ENCODE measurements around the gene SEL1L. TPM values are rescaled to one million over a fixed set of nuclear protein-coding genes. Genes with fewer than 3 reads are reported as not detected.

The SEL1L gene
- total and polyA plus RNA-seq, 2 experiments from 2014 or later, result 20.6 to 22.6 TPM

DNA sequence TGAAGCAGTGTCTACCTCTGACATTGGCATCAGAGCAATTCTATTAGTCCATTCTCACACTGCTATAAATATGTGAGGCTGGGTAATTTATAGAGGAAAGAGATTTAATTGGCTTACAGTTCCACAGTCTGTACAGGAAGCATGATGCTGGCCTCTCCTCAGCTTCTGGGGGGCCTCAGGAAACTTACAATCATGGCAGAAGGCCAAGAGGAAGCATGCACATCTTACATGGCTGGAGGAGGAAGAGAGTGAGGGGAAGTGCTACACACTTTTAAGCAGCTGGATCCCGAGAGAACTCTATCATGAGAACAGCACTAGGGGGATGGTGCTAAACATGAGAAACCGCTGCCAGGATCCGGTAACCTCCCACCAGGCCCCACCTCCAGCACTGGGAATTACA, 25.7 kb upstream of the SEL1L start:
- H4K20me1 ChIP-seq (replicated peaks; ENCODE audit: insufficient read depth), result no peaks in the 10 kb centered on the region
- Mint-ChIP-seq H3K4me1 (peaks cover 22% of the 10 kb centered on the region), H3K4me3 (no peak overlapping the region), H3K27me3 (ENCODE audit: insufficient read depth, low read depth, poor library complexity) (peaks cover 3% of the 10 kb centered on the region), H3K36me3 (ENCODE audit: low read depth) (no peaks in the 10 kb centered on the region), H3K27ac (no peak overlapping the region), H3K9me3 (peaks cover 4% of the 10 kb centered on the region)
- H3F3A ChIP-seq (replicated peaks; ENCODE audit: low read depth), result no peaks in the 10 kb centered on the region
- no peak overlapping the region for H3K4me2 ChIP-seq
- H3K9me2 ChIP-seq (ENCODE audit: insufficient read depth), result no peaks in the 10 kb centered on the region
- TF ChIP-seq NANOG (IDR thresholded peaks at IDR 0.05; ENCODE audit: borderline replicate concordance) (no peak), EZH2 (IDR thresholded peaks at IDR 0.05; ENCODE audit: low read depth, unreplicated experiment) (no peak), STAT1 (IDR thresholded peaks at IDR 0.05; ENCODE audit: unreplicated experiment) (no peak), EZH2phosphoT487 (IDR thresholded peaks at IDR 0.05; ENCODE audit: unreplicated experiment) (no peak), ZNF331 (CRISPR knock-in tag; IDR thresholded peaks at IDR 0.05; ENCODE audit: low read depth) (no peak), JUNB (IDR thresholded peaks at IDR 0.05; ENCODE audit: unreplicated experiment) (no peak), CREB1 (CRISPR knock-in tag; IDR thresholded peaks at IDR 0.05; ENCODE audit: low read depth) (no peak), POLR2AphosphoS5 (IDR thresholded peaks at IDR 0.05; ENCODE audit: low read depth) (no peak), ZNF114 (CRISPR knock-in tag; IDR thresholded peaks at IDR 0.05) (no peak)
- TF ChIP-seq, protein P1, sequence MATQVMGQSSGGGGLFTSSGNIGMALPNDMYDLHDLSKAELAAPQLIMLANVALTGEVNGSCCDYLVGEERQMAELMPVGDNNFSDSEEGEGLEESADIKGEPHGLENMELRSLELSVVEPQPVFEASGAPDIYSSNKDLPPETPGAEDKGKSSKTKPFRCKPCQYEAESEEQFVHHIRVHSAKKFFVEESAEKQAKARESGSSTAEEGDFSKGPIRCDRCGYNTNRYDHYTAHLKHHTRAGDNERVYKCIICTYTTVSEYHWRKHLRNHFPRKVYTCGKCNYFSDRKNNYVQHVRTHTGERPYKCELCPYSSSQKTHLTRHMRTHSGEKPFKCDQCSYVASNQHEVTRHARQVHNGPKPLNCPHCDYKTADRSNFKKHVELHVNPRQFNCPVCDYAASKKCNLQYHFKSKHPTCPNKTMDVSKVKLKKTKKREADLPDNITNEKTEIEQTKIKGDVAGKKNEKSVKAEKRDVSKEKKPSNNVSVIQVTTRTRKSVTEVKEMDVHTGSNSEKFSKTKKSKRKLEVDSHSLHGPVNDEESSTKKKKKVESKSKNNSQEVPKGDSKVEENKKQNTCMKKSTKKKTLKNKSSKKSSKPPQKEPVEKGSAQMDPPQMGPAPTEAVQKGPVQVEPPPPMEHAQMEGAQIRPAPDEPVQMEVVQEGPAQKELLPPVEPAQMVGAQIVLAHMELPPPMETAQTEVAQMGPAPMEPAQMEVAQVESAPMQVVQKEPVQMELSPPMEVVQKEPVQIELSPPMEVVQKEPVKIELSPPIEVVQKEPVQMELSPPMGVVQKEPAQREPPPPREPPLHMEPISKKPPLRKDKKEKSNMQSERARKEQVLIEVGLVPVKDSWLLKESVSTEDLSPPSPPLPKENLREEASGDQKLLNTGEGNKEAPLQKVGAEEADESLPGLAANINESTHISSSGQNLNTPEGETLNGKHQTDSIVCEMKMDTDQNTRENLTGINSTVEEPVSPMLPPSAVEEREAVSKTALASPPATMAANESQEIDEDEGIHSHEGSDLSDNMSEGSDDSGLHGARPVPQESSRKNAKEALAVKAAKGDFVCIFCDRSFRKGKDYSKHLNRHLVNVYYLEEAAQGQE (IDR thresholded peaks at IDR 0.05; ENCODE audit: unreplicated experiment), result no peak
- TF ChIP-seq, protein P2, sequence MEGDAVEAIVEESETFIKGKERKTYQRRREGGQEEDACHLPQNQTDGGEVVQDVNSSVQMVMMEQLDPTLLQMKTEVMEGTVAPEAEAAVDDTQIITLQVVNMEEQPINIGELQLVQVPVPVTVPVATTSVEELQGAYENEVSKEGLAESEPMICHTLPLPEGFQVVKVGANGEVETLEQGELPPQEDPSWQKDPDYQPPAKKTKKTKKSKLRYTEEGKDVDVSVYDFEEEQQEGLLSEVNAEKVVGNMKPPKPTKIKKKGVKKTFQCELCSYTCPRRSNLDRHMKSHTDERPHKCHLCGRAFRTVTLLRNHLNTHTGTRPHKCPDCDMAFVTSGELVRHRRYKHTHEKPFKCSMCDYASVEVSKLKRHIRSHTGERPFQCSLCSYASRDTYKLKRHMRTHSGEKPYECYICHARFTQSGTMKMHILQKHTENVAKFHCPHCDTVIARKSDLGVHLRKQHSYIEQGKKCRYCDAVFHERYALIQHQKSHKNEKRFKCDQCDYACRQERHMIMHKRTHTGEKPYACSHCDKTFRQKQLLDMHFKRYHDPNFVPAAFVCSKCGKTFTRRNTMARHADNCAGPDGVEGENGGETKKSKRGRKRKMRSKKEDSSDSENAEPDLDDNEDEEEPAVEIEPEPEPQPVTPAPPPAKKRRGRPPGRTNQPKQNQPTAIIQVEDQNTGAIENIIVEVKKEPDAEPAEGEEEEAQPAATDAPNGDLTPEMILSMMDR (conservative IDR thresholded peaks at IDR 0.05; ENCODE audit: low read depth in 2 of 2), result no peak
- no peaks in the 10 kb centered on the region for H3K27me3 ChIP-seq (ENCODE audit: insufficient read depth)
- H3K4me1 ChIP-seq (ENCODE audit: insufficient read depth), result peaks cover 26% of the 10 kb centered on the region
- ATAC-seq (no peak), DNase-seq (ENCODE audit: low spot score) (no peak)
- peak overlapping the region; percentile 30; the same call in 1 of the 2 replicates for H2AFZ ChIP-seq
- H3K79me2 ChIP-seq (replicated peaks; ENCODE audit: insufficient read depth), result no peaks in the 10 kb centered on the region
- H3K36me3 ChIP-seq (ENCODE audit: insufficient read depth), result no peaks in the 10 kb centered on the region
- no peak overlapping the region for H3K27ac ChIP-seq (ENCODE audit: low read depth)
- no peak overlapping the region for H3K4me3 ChIP-seq

DNA sequence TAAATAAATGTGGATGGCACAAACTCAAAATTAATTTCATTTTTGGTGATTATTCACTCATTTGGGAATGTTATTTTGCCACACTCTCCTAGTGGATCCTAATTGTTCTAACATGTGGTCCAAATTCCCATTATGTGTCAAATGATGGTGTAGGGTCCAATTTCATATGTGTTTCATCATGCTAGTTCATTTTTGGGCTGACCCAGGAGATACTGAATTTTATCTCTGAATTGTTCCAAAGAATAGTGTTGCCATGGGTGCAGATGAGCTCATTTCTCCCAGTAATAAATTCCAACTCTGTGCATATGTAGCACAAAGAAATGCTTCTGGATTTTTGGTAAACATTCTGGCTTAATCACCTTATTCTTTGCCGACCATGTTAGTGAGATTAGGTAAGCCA, 23.5 kb upstream of the SEL1L start:
- Histone ChIP-seq H3K9me2 (ENCODE audit: insufficient read depth) (no peaks in the 10 kb centered on the region), H3K4me3 (no peak overlapping the region), H2AFZ (no peak overlapping the region), H3K27me3 (ENCODE audit: insufficient read depth) (no peaks in the 10 kb centered on the region), H3K27ac (ENCODE audit: low read depth) (no peak overlapping the region), H3K4me1 (ENCODE audit: insufficient read depth) (peaks cover 13% of the 10 kb centered on the region), H3F3A (replicated peaks; ENCODE audit: low read depth) (no peaks in the 10 kb centered on the region), H4K20me1 (replicated peaks; ENCODE audit: insufficient read depth) (no peaks in the 10 kb centered on the region), H3K4me2 (no peak overlapping the region), H3K36me3 (ENCODE audit: insufficient read depth) (no peaks in the 10 kb centered on the region), H3K79me2 (replicated peaks; ENCODE audit: insufficient read depth) (no peaks in the 10 kb centered on the region)
- Mint-ChIP-seq H3K9me3 (peaks cover 4% of the 10 kb centered on the region), H3K27me3 (ENCODE audit: insufficient read depth, low read depth, poor library complexity) (peaks cover 3% of the 10 kb centered on the region), H3K27ac (no peak overlapping the region), H3K4me3 (no peak overlapping the region), H3K4me1 (peaks cover 11% of the 10 kb centered on the region), H3K36me3 (ENCODE audit: low read depth) (no peaks in the 10 kb centered on the region)
- ATAC-seq (no peak), DNase-seq (ENCODE audit: low spot score) (no peak)
- TF ChIP-seq ZNF331 (CRISPR knock-in tag; IDR thresholded peaks at IDR 0.05; ENCODE audit: low read depth) (no peak), EZH2 (IDR thresholded peaks at IDR 0.05; ENCODE audit: low read depth, unreplicated experiment) (no peak)
- TF ChIP-seq, protein P3, sequence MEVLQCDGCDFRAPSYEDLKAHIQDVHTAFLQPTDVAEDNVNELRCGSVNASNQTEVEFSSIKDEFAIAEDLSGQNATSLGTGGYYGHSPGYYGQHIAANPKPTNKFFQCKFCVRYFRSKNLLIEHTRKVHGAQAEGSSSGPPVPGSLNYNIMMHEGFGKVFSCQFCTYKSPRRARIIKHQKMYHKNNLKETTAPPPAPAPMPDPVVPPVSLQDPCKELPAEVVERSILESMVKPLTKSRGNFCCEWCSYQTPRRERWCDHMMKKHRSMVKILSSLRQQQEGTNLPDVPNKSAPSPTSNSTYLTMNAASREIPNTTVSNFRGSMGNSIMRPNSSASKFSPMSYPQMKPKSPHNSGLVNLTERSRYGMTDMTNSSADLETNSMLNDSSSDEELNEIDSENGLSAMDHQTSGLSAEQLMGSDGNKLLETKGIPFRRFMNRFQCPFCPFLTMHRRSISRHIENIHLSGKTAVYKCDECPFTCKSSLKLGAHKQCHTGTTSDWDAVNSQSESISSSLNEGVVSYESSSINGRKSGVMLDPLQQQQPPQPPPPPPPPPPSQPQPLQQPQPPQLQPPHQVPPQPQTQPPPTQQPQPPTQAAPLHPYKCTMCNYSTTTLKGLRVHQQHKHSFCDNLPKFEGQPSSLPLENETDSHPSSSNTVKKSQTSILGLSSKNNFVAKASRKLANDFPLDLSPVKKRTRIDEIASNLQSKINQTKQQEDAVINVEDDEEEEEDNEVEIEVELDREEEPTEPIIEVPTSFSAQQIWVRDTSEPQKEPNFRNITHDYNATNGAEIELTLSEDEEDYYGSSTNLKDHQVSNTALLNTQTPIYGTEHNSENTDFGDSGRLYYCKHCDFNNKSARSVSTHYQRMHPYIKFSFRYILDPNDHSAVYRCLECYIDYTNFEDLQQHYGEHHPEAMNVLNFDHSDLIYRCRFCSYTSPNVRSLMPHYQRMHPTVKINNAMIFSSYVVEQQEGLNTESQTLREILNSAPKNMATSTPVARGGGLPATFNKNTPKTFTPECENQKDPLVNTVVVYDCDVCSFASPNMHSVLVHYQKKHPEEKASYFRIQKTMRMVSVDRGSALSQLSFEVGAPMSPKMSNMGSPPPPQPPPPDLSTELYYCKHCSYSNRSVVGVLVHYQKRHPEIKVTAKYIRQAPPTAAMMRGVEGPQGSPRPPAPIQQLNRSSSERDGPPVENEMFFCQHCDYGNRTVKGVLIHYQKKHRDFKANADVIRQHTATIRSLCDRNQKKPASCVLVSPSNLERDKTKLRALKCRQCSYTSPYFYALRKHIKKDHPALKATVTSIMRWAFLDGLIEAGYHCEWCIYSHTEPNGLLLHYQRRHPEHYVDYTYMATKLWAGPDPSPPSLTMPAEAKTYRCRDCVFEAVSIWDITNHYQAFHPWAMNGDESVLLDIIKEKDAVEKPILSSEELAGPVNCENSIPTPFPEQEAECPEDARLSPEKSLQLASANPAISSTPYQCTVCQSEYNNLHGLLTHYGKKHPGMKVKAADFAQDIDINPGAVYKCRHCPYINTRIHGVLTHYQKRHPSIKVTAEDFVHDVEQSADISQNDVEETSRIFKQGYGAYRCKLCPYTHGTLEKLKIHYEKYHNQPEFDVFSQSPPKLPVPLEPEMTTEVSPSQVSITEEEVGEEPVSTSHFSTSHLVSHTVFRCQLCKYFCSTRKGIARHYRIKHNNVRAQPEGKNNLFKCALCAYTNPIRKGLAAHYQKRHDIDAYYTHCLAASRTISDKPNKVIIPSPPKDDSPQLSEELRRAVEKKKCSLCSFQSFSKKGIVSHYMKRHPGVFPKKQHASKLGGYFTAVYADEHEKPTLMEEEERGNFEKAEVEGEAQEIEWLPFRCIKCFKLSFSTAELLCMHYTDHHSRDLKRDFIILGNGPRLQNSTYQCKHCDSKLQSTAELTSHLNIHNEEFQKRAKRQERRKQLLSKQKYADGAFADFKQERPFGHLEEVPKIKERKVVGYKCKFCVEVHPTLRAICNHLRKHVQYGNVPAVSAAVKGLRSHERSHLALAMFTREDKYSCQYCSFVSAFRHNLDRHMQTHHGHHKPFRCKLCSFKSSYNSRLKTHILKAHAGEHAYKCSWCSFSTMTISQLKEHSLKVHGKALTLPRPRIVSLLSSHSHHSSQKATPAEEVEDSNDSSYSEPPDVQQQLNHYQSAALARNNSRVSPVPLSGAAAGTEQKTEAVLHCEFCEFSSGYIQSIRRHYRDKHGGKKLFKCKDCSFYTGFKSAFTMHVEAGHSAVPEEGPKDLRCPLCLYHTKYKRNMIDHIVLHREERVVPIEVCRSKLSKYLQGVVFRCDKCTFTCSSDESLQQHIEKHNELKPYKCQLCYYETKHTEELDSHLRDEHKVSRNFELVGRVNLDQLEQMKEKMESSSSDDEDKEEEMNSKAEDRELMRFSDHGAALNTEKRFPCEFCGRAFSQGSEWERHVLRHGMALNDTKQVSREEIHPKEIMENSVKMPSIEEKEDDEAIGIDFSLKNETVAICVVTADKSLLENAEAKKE (CRISPR knock-in tag; IDR thresholded peaks at IDR 0.05), result no peak
